GM19372 (cell line): ENCODE measurements around the gene IFI27L2.
"Not testable (repeated sequence)": the region's sequence is repeated elsewhere in the genome, so short reads cannot be mapped to it uniquely, and the experiment has no call there.

Experiments used
- ATAC-seq: cut with Tn5 transposase; IDR thresholded peaks from one replicate; pipeline ENCODE4 v1.9.1; 2021; ENCODE audit warnings: mild to moderate bottlenecking, low read depth, moderate library complexity; ENCODE audit not compliant: unreplicated experiment

IFI27L2 gene, protein sequence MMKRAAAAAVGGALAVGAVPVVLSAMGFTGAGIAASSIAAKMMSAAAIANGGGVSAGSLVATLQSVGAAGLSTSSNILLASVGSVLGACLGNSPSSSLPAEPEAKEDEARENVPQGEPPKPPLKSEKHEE

GRCh38 chr14:94129111-94129757, at the start of gene IFI27L2:
IFI27L2 (minus strand) TSS chr14:94129604; CDS start chr14:94129564, 40 bp downstream.
- peak; percentile 90 for ATAC-seq

DNA sequence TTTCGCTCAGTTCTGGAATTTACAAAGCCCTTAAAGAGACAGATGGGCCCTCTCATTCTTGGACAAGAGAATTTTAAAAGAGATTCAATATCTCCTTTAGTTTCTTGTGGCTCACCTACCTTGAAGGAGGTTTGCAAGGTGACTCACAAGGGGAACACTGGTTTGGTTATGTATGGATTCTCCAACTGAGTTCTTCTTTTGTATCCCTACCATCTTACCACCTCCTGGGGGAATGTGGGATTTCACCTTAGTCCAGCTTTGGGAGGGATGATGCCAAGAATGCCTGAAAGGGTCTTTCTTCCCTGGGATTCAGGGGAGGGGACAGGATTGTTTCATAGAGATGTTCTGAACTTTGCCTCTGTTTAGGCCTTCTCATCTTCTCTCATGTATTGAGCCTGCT, 48.4 kb upstream of the IFI27L2 start:
- ATAC-seq: no peak

GRCh38 chr14:94176808-94177207, 47.4 kb upstream of the IFI27L2 start:
- ATAC-seq: no peak

DNA sequence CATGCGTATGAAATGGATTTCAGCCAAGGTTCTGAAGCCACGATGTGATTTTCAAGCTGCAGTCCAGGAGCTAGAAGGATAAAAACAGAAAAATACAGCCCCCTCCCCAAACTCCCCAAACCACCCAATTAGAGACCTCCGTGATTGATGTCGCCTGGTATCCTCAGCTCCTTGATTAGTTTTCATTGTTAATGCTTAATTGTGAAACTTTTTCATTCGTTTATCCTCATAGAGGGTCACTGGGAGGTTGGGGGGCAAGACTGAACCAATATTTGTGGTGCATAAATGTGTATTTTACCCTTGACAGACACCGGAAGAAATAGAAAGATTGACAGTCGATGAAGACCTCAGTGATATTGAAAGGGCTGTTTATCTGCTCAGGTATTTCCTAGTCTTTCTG, 46.3 kb upstream of the IFI27L2 start:
- no peak for ATAC-seq

DNA sequence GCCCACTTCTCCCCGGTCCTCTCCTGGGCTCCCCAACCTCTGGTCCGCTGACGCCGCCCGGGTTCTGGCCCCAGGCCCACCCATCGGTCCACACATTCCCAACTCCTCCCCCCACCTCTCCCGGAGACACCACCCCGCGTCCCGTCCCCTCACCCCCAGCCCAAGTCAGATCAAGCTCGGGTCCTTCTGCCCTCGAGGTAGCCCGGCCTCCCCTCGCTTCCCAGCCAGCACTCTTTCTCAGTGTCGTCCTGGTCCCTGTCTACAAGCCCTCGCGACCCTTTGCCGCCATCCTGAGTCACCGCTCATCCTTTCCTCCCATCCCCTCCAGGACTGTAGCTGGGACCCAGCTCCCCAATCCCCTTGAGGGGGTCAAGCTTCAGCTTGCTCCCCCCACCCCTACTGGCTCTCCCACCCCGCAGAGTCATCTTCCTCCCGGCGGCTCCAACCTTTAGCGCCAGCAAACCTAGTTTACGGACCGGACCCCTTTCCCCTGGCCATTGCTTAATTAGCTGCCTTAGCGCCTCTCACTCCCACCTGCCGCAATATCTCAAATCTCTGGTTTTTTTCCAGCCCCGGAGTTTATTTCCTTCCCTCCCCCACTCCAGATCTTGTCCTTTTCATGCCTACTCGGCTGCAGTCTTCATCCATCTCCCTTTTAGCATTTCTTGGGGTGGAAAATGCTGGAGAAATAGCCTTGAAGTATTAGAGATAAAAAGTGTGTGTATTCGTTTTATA, 45.8 kb upstream of the IFI27L2 start:
- no peak for ATAC-seq

DNA sequence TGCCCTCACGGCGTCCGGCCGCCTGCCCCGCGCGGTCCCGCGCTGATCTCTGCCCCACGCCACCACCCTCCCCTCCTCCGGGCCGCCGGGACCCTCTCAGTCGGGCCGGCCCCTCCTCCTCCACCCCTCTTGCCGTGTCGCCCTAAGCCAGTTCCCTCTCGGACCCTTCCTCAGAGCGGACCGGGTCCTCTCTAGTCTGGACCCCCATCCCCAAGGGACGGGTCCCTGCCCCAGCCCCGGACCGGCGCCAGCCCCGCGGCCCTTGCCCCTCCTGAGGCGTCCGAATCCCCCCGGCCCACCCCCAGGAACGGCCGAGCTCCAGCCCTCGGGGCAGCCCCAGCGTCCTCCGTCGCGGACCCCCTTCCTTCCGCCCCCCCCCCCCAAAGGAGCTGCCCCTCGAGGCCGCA, 45.2 kb upstream of the IFI27L2 start:
- ATAC-seq: no peak

- ATAC-seq: peak; percentile 88
Observed at GRCh38 chr14:94173885-94174603, 44.6 kb upstream of the IFI27L2 start, which contains the start of gene PPP4R4. PPP4R4 (plus strand) TSS chr14:94174322; CDS start chr14:94174466, 144 bp downstream.

DNA sequence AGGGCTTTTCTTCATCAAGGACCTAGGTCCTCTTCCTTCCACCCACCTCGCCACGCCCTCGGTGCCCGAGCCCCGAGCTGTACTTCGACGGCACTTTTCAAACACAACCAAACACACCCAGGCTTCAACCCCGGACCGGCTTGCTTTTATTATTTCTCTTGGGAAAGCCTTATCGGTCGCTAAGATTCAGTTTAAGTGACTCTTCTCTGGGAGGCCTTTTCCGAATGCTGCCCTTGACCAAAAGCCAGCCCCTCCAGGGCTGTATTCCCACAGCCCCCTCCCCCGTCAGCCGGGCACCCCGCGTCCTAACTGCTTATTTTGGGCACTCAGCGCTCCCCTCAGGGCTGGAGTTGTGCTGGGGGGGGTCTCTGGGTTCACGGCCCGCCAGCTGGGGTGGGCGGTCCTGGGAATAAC, 44.1 kb upstream of the IFI27L2 start:
- ATAC-seq: no peak

DNA sequence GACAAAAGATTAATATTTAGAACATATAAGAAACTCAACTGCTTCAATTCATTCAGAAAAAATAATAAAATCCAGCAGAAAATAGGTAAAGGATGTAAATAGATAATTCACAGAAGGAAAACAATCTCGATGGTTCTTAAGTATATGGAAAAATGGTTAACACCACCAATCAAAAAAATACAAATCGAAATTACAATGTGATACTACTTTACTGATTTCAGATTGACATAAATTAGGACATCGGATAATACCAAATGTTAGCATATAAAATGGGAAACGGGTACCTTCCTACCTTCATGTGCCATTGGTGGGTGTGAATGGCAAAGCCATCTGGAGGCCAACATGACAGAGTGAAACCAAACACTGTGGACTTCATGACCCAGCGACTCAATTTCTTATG, 43.1 kb upstream of the IFI27L2 start:
- no peak for ATAC-seq

DNA sequence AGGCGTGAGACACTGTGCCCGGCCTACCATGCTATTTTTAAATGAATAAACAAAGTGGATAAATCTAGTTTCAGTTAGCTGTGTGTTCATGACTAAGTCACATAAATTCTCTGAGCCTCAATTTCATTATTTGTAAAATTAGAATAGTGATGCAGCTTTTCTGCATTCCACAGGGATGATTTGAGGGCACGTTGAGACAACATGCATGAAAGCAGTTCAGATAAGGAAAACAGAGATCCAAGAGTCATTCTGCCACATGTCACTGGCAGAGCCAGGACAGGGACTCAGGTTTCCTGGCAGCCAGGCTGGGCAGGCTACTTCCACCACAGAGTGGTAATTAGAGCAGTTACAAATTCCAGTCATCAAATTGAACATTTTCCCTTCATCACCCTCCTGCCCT, 41.8 kb upstream of the IFI27L2 start:
- ATAC-seq: no peak

DNA sequence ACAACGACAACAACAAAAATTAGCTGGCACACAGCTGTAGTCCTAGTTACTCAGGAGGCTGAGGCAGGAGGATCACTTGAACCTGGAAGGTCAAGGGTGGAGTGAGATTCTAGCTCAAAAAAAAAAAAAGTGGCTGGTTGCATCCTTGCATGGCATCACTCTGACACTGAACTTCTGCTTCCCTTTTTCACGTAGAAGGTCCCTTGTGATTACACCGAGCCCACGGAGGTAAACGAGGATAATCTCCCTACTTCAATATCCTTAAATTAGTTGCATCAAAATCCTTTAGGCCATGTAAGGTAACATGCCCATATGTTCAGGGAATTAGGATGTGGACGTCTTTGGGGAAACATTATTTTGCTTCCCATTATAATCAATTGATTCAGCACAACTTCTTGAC, 40.7 kb upstream of the IFI27L2 start:
- ATAC-seq: no peak

DNA sequence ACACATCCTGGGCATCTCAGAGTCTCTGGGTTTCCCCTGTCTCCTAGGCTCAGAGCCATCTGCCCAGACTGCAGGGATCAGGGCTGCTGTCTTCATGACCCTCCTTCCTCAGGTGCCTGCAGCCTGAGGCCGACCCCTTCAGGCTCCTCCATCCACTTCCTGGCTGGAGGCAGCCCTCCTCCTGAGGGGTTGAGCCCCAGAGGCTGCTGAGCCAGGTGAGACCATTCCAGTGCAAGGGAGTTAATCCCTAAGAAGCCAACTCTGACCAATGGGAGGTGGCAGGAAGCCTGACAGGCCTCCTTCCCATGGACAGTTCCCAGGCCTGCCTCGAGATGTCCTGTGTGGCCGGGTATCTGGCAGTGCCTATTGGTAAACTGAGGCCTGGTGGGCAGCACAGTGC, 36.3 kb upstream of the IFI27L2 start:
- ATAC-seq: no peak

GRCh38 chr14:94164685-94165431, 35.5 kb upstream of the IFI27L2 start:
- no peak for ATAC-seq

DNA sequence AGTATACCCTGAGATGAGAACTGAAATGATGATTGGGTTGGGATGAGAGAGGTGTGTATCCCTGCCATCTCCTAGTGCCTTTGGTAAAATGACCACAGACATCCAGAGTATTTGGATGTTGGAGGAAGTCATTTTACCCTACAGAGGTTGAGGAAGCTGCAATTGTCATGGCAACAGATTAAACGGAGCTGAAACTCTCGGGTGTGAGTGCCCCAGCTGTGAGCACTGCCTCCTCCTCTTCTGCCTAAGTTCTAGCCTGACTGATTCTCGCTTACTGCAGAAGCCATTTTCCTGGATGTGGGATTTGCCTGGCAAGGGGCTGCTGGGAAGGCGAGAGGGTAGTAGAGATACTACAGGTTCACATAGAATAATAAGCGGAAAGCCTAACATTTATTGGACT, 34.4 kb upstream of the IFI27L2 start:
- ATAC-seq: no peak

DNA sequence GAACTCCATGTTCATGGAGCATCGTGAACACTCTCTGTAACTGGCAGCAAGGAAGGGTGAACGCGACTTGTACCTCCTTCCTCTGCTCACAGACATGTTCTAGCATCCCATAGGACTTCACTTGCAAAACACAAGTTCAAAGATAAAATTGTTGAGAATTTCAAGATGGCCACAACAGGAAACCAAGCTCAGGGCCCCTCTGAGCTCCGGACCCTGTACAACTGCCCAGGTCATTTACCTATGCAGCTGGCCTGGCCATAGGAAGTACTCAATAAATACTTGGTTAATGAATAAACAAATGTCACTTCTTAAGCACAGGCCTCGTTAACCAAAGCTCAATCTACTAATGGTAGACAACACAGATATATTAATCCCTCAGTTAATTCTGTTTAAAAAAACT, 33.1 kb upstream of the IFI27L2 start:
- ATAC-seq: no peak

DNA sequence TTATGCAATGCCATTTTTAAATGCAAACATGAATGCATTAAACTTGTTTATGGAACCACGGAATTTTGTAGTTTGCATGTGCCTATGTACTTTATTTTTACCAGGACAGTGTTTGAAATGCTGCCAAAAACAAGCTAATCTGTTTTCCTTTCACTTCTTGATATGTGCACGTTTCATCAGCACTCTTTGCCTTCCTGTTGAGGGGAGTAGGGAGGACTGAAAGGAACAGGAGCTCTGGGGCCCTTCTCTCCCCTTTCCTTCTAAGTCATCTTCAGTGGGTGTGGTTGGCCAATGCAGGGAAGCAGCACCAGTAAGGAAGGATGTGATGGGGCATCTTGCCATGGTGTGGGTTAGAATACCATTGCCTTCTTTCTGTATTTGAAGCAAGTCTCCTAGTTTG, 32.6 kb upstream of the IFI27L2 start:
- no peak for ATAC-seq

DNA sequence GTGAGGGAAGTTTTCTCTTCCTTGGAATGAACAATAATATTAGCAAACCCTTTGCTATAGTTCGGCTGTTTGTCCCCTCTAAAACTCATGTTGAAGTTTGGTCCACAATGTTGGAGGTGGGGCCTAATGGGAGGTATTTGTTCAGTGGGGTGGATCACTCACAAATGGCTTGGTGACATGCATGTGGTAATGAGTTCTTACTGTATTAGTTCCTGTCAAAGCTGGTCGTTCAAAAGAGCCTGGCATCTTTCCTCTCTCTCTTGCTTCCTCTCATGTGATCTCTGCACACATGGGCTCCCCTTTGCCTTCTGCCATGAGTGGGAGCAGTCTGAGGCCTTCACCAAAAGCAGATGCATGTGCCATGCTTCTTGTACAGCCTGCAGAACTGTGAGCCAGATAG, 31.7 kb upstream of the IFI27L2 start:
- no peak for ATAC-seq

DNA sequence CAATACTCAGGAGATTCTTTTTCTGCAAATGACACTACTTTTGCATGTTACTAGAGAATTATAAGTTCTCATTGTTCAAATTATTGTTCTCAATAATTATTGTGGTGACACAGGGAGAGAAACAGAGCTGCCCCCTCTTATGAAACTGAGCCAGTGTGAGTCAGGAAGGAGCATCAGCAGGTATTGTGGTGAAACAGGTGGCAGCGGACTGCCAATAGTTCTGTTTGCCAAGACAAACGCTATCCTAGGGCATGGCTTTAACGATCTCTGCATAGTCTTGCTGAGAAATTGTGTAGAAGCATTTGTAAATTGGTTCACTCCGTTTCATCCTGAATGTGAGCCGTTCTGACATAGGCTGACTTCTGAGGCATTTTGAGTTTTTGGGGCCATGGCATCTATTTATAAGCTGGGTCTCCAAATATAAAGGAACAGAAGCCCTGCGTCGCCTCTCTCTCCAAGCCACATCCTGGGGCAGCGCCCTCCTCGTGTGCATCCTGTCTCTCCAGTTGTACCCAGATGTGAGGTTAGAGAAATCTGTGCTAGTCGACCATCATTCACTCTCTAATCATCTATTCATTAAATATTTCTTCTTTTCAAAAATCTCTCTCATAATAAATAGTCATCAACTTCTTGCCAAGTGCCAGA, 29.0 kb upstream of the IFI27L2 start:
- no peak for ATAC-seq

- ATAC-seq: no peak
Observed at GRCh38 chr14:94157197-94157596, 27.8 kb upstream of the IFI27L2 start.

GRCh38 chr14:94156143-94156542, 26.7 kb upstream of the IFI27L2 start:
- ATAC-seq: not testable (repeated sequence)
